ENCODE measurements around the gene ABTB1. TPM values are rescaled to one million over a fixed set of nuclear protein-coding genes. Genes with fewer than 3 reads are reported as not detected.

The ABTB1 gene
- total RNA-seq, 1 experiment from 2014 or later, result 3.6 TPM

GRCh38 chr3:127692501-127693335, 20.0 kb downstream of the ABTB1 start:
- DNase-seq, result no peak
- TF ChIP-seq EZH2phosphoT487 (IDR thresholded peaks at IDR 0.05; ENCODE audit: borderline replicate concordance, low read length) (no peak), CTCF (conservative IDR thresholded peaks at IDR 0.05; ENCODE audit: low read depth, low read length) (no peak)
- no peaks in the 10 kb centered on the region for H3K9me2 ChIP-seq (replicated peaks; ENCODE audit: low read length)
- H3K36me3 ChIP-seq (ENCODE audit: low read depth, low read length), result no peaks in the 10 kb centered on the region
- H3F3A ChIP-seq (ENCODE audit: low read length, unreplicated experiment), result no peaks in the 10 kb centered on the region
- H3K27ac ChIP-seq (ENCODE audit: low read length), result no peak overlapping the region
- H2AFZ ChIP-seq (ENCODE audit: low read length), result no peak overlapping the region
- ChIA-PET POLR2A (ENCODE audit: unreplicated experiment) (no interaction called here), CTCF (interaction anchor here (0.7 kb wide), 1 partner anchor 237 kb away, joined by 6 read pairs; no protein-coding TSS in a partner anchor)
- no peaks in the 10 kb centered on the region for H3K27me3 ChIP-seq (ENCODE audit: low read length)
- intact Hi-C loops (cut with micrococcal nuclease), result loop anchor here (5.0 to 10.0 kb wide), 2 partner anchors 98 to 175 kb away; partner anchors contain the start of genes MCM2 and TPRA1
- H3K4me1 ChIP-seq (ENCODE audit: insufficient read depth, low read length), result peaks cover 29% of the 10 kb centered on the region
- no peak for ATAC-seq
- no peaks in the 10 kb centered on the region for H3K79me2 ChIP-seq (ENCODE audit: low read length)
- H3K9ac ChIP-seq (ENCODE audit: low read length), result no peak overlapping the region
- no peaks in the 10 kb centered on the region for H3K9me3 ChIP-seq (ENCODE audit: low read length)
- H3K4me3 ChIP-seq (ENCODE audit: low read length), result no peak overlapping the region
- no peak overlapping the region for H3K4me2 ChIP-seq (ENCODE audit: low read length)
- BruUV-seq (replicated peaks), result no TSS peak
- H4K20me1 ChIP-seq (ENCODE audit: low read length), result no peaks in the 10 kb centered on the region

- TF ChIP-seq CTCF (conservative IDR thresholded peaks at IDR 0.05; ENCODE audit: low read depth, low read length) (no peak), EZH2 (IDR thresholded peaks at IDR 0.05; ENCODE audit: low read length, unreplicated experiment) (no peak)
- Histone ChIP-seq H3K27me3 (ENCODE audit: low read length) (no peaks in the 10 kb centered on the region), H3K79me2 (ENCODE audit: low read length) (no peaks in the 10 kb centered on the region), H4K20me1 (ENCODE audit: low read length) (no peaks in the 10 kb centered on the region), H3K9ac (ENCODE audit: low read length) (no peak overlapping the region), H3K4me1 (ENCODE audit: insufficient read depth, low read length) (peaks cover 36% of the 10 kb centered on the region), H3K36me3 (ENCODE audit: low read depth, low read length) (no peaks in the 10 kb centered on the region), H3K4me2 (ENCODE audit: low read length) (no peak overlapping the region), H3K27ac (ENCODE audit: low read length) (no peak overlapping the region), H3K9me2 (replicated peaks; ENCODE audit: low read length) (no peaks in the 10 kb centered on the region), H2AFZ (ENCODE audit: low read length) (no peak overlapping the region), H3F3A (ENCODE audit: low read length, unreplicated experiment) (no peaks in the 10 kb centered on the region), H3K4me3 (ENCODE audit: low read length) (no peak overlapping the region), H3K9me3 (ENCODE audit: low read length) (no peaks in the 10 kb centered on the region)
- intact Hi-C loops (cut with micrococcal nuclease), result loop anchor here (5.0 to 10.0 kb wide), 2 partner anchors 99 to 174 kb away; partner anchors contain the start of genes MCM2 and TPRA1
- BruUV-seq (replicated peaks), result no TSS peak
- no peak for DNase-seq
- ATAC-seq, result no peak
- ChIA-PET CTCF (no interaction called here), POLR2A (ENCODE audit: unreplicated experiment) (no interaction called here)
Measured at GRCh38 chr3:127693336-127693843, 20.6 kb downstream of the ABTB1 start.
